WTC11 (cell line): ENCODE data around the gene HERC2. TPM values are rescaled to one million over a fixed set of nuclear protein-coding genes. Genes with fewer than 3 reads are reported as not detected.

ENCODE experiments used
- ATAC-seq: fragments of 200-7000 bp; cut with Tn5 transposase; 2 replicates; pipeline ENCODE4 v1.10.0; 2021; ENCODE audit warnings: mild to moderate bottlenecking, moderate library complexity
- CTCF ChIA-PET: fragments of 300-600 bp; sonication (Branson Sonifier 250); formaldehyde crosslinking; loops from one replicate; lab custom pipeline; 2021; ENCODE audit warnings: antibody characterized with exemption; lab: Charles Lee
- POLR2A ChIA-PET: fragments of 350-600 bp; sonication (Branson Sonifier 250); formaldehyde crosslinking; loops from one replicate; lab custom pipeline; 2021; ENCODE audit warnings: antibody characterized with exemption; lab: Charles Lee
- DNase-seq: peaks from one replicate; pipeline ENCODE4 v3.0.0; 2021; ENCODE audit warnings: low spot score
- H3K27ac Mint-ChIP-seq: 2 replicates; pipeline ENCODE4 v1.8.0; 2021; ENCODE audit warnings: mixed read lengths
- H3K27me3 Mint-ChIP-seq: 2 replicates; pipeline ENCODE4 v1.8.0; 2021; ENCODE audit warnings: low read depth, mild to moderate bottlenecking, moderate library complexity, mixed read lengths
- H3K36me3 Mint-ChIP-seq: 2 replicates; pipeline ENCODE4 v1.8.0; 2021; ENCODE audit warnings: mixed read lengths
- H3K4me1 Mint-ChIP-seq: 2 replicates; pipeline ENCODE4 v1.8.0; 2022; ENCODE audit warnings: mixed read lengths
- H3K4me3 Mint-ChIP-seq: 2 replicates; pipeline ENCODE4 v1.8.0; 2021; ENCODE audit warnings: mild to moderate bottlenecking, moderate library complexity, mixed read lengths
- H3K9me3 Mint-ChIP-seq: 2 replicates; pipeline ENCODE4 v1.8.0; 2021; ENCODE audit warnings: mixed read lengths
- CREM ChIP-seq: sonication (generic); formaldehyde crosslinking; IDR thresholded peaks from 2 replicates; pipeline ENCODE4 v1.8.1; 2022; ENCODE audit warnings: mild to moderate bottlenecking, missing genetic modification reagents, moderate library complexity
- FOXP1 ChIP-seq: sonication (generic); formaldehyde crosslinking; IDR thresholded peaks from 2 replicates; pipeline ENCODE4 v1.8.0; 2022; ENCODE audit warnings: missing genetic modification reagents, mild to moderate bottlenecking, moderate library complexity, borderline replicate concordance
- NFYB ChIP-seq: sonication (generic); formaldehyde crosslinking; conservative IDR thresholded peaks from 2 replicates; pipeline ENCODE4 v1.8.0; 2022; ENCODE audit warnings: low read depth, missing genetic modification reagents
- OVOL2 ChIP-seq: fragments of 250-450 bp; sonication (Bioruptor Pico); IDR thresholded peaks from 2 replicates; pipeline ENCODE4 v1.9.0; 2021; ENCODE audit warnings: mild to moderate bottlenecking, borderline replicate concordance
- PRRX2 ChIP-seq: fragments of 250-450 bp; sonication (Bioruptor Pico); IDR thresholded peaks from 2 replicates; pipeline ENCODE4 v1.8.0; 2021; ENCODE audit warnings: mild to moderate bottlenecking
- RELA ChIP-seq: sonication (generic); formaldehyde crosslinking; IDR thresholded peaks from 2 replicates; pipeline ENCODE4 v1.8.1; 2022; ENCODE audit warnings: missing genetic modification reagents, mild to moderate bottlenecking, borderline replicate concordance
- SOX15 ChIP-seq: fragments of 250-450 bp; sonication (Bioruptor Pico); IDR thresholded peaks from 2 replicates; pipeline ENCODE4 v1.9.0; 2021; ENCODE audit warnings: mild to moderate bottlenecking
- SP1 ChIP-seq: sonication (generic); formaldehyde crosslinking; conservative IDR thresholded peaks from 2 replicates; pipeline ENCODE4 v1.8.1; 2022; ENCODE audit warnings: missing genetic modification reagents
- TCF7 ChIP-seq: sonication (generic); formaldehyde crosslinking; IDR thresholded peaks from 2 replicates; pipeline ENCODE4 v1.8.0; 2022; ENCODE audit warnings: mild to moderate bottlenecking, low read depth, missing genetic modification reagents, moderate library complexity
- TEAD4 ChIP-seq: sonication (generic); formaldehyde crosslinking; IDR thresholded peaks from 2 replicates; pipeline ENCODE4 v1.8.0; 2022; ENCODE audit warnings: mild to moderate bottlenecking, missing genetic modification reagents
- ZNF121 ChIP-seq: sonication (generic); formaldehyde crosslinking; IDR thresholded peaks from 2 replicates; pipeline ENCODE4 v1.8.0; 2023; ENCODE audit warnings: missing genetic modification reagents
- ZNF263 ChIP-seq: sonication (generic); formaldehyde crosslinking; IDR thresholded peaks from 2 replicates; pipeline ENCODE4 v1.8.1; 2022; ENCODE audit warnings: low read depth, mild to moderate bottlenecking, moderate library complexity, missing genetic modification reagents
- ZNF317 ChIP-seq: sonication (generic); formaldehyde crosslinking; IDR thresholded peaks from 2 replicates; pipeline ENCODE4 v1.8.1; 2023; ENCODE audit warnings: low read depth, mild to moderate bottlenecking, moderate library complexity, missing genetic modification reagents, borderline replicate concordance
- ZNF416 ChIP-seq: fragments of 250-450 bp; sonication (Bioruptor Pico); IDR thresholded peaks from 2 replicates; pipeline ENCODE4 v1.9.0; 2021; ENCODE audit warnings: mild to moderate bottlenecking, inconsistent platforms
- total RNA-seq: library from RNA; stranded (reverse); gene quantifications from 3 replicates; pipeline ENCODE4 v1.2.3, GENCODE V29; 2021
- TF ChIP-seq, protein P1 (sequence below): sonication (generic); formaldehyde crosslinking; IDR thresholded peaks from 2 replicates; pipeline ENCODE4 v1.8.1; 2022; ENCODE audit warnings: mild to moderate bottlenecking, moderate library complexity, missing genetic modification reagents
- TF ChIP-seq, protein P2 (sequence below): sonication (generic); formaldehyde crosslinking; IDR thresholded peaks from 2 replicates; pipeline ENCODE4 v1.8.1; 2022; ENCODE audit warnings: missing genetic modification reagents, borderline replicate concordance
- TF ChIP-seq, protein P3 (sequence below): sonication (generic); formaldehyde crosslinking; IDR thresholded peaks from 2 replicates; pipeline ENCODE4 v1.8.0; 2022; ENCODE audit warnings: mild to moderate bottlenecking, missing genetic modification reagents
- TF ChIP-seq, protein P4 (sequence below): fragments of 250-450 bp; sonication (Bioruptor Pico); IDR thresholded peaks from 2 replicates; pipeline ENCODE4 v1.9.0; 2021; ENCODE audit warnings: mild to moderate bottlenecking
- TF ChIP-seq, protein P5 (sequence below): sonication (generic); formaldehyde crosslinking; IDR thresholded peaks from 2 replicates; pipeline ENCODE4 v1.8.1; 2023; ENCODE audit warnings: mild to moderate bottlenecking, missing genetic modification reagents, borderline replicate concordance
- TF ChIP-seq, protein P6 (sequence below): sonication (generic); formaldehyde crosslinking; IDR thresholded peaks from 2 replicates; pipeline ENCODE4 v1.8.1; 2023; ENCODE audit warnings: mild to moderate bottlenecking, missing genetic modification reagents
- TF ChIP-seq, protein P7 (sequence below): fragments of 250-450 bp; sonication (Bioruptor Pico); IDR thresholded peaks from 2 replicates; pipeline ENCODE4 v1.9.0; 2021; ENCODE audit warnings: moderate library complexity, mild to moderate bottlenecking, inconsistent platforms, borderline replicate concordance

Gene HERC2
- total RNA-seq, 1 experiment from 2014 or later = 81.5 TPM

DNA sequence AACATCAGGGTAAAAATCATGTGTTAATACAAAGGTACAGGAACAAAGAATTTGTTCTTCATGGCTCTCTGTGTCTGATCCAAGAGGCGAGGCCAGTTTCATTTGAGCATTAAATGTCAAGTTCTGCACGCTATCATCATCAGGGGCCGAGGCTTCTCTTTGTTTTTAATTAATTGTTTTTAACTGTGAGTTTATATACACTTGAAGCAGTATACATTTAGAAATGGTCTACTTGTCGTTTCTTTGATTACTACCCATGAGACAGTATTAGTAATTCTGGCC is 201.7 kb downstream of the HERC2 start:
- H3K36me3 Mint-ChIP-seq = peaks cover 68% of the 10 kb centered on the region
- DNase-seq (no peak), ATAC-seq (no peak)
- H3K27me3 Mint-ChIP-seq = no peaks in the 10 kb centered on the region
- no peak for TF ChIP-seq FOXP1 (CRISPR knock-in tag)
- TF ChIP-seq, protein P1, sequence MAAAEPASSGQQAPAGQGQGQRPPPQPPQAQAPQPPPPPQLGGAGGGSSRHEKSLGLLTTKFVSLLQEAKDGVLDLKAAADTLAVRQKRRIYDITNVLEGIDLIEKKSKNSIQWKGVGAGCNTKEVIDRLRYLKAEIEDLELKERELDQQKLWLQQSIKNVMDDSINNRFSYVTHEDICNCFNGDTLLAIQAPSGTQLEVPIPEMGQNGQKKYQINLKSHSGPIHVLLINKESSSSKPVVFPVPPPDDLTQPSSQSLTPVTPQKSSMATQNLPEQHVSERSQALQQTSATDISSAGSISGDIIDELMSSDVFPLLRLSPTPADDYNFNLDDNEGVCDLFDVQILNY (CRISPR knock-in tag) = no peak
- no peak for TF ChIP-seq TCF7 (CRISPR knock-in tag)
- TF ChIP-seq ZNF121 (CRISPR knock-in tag) = no peak
- CTCF ChIA-PET = no interaction called here
- H3K27ac Mint-ChIP-seq = no peak overlapping the region
- H3K4me3 Mint-ChIP-seq = no peak overlapping the region
- no peaks in the 10 kb centered on the region for H3K4me1 Mint-ChIP-seq
- H3K9me3 Mint-ChIP-seq = no peaks in the 10 kb centered on the region
- POLR2A ChIA-PET = no interaction called here

DNA sequence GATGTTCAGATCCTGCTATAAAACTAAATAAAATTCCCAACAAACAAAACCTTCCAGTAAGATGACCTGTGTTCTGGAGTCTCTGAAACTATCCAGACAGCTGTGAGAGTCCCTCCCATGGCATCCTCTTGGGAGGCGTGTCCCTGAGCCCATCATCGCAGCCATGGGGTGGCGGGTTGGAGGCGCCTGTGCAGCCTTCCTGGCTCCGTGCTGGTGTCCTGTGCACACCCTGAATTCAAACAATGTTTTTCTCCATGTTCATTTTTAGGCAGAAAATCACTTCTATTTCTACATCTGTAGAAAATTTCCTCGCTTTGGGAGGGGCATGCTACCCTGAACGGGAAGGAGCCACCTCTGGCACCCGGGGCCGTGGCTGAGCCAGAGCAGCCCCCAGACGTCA is 203.4 kb downstream of the HERC2 start:
- ChIA-PET CTCF (interaction anchor here (1.8 kb wide), 1 partner anchor 8 kb away, joined by 6 read pairs; no protein-coding TSS in a partner anchor), POLR2A (no interaction called here)
- Mint-ChIP-seq H3K36me3 (peaks cover 71% of the 10 kb centered on the region), H3K27me3 (no peaks in the 10 kb centered on the region), H3K4me3 (no peak overlapping the region), H3K9me3 (no peaks in the 10 kb centered on the region), H3K4me1 (no peaks in the 10 kb centered on the region), H3K27ac (no peak overlapping the region)
- DNase-seq (no peak), ATAC-seq (no peak)
- TF ChIP-seq OVOL2 (CRISPR knock-in tag) (no peak), SP1 (no peak), PRRX2 (no peak), SOX15 (CRISPR knock-in tag) (no peak), ZNF263 (CRISPR knock-in tag) (no peak), ZNF416 (CRISPR knock-in tag) (no peak), NFYB (CRISPR knock-in tag) (no peak), ZNF317 (CRISPR knock-in tag) (no peak), RELA (no peak), TEAD4 (no peak), CREM (no peak)
- TF ChIP-seq, protein P2, sequence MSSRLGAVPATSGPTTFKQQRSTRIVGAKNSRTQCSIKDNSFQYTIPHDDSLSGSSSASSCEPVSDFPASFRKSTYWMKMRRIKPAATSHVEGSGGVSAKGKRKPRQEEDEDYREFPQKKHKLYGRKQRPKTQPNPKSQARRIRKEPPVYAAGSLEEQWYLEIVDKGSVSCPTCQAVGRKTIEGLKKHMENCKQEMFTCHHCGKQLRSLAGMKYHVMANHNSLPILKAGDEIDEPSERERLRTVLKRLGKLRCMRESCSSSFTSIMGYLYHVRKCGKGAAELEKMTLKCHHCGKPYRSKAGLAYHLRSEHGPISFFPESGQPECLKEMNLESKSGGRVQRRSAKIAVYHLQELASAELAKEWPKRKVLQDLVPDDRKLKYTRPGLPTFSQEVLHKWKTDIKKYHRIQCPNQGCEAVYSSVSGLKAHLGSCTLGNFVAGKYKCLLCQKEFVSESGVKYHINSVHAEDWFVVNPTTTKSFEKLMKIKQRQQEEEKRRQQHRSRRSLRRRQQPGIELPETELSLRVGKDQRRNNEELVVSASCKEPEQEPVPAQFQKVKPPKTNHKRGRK (CRISPR knock-in tag) = no peak
- TF ChIP-seq, protein P3, sequence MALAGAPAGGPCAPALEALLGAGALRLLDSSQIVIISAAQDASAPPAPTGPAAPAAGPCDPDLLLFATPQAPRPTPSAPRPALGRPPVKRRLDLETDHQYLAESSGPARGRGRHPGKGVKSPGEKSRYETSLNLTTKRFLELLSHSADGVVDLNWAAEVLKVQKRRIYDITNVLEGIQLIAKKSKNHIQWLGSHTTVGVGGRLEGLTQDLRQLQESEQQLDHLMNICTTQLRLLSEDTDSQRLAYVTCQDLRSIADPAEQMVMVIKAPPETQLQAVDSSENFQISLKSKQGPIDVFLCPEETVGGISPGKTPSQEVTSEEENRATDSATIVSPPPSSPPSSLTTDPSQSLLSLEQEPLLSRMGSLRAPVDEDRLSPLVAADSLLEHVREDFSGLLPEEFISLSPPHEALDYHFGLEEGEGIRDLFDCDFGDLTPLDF (CRISPR knock-in tag) = no peak
- TF ChIP-seq, protein P4, sequence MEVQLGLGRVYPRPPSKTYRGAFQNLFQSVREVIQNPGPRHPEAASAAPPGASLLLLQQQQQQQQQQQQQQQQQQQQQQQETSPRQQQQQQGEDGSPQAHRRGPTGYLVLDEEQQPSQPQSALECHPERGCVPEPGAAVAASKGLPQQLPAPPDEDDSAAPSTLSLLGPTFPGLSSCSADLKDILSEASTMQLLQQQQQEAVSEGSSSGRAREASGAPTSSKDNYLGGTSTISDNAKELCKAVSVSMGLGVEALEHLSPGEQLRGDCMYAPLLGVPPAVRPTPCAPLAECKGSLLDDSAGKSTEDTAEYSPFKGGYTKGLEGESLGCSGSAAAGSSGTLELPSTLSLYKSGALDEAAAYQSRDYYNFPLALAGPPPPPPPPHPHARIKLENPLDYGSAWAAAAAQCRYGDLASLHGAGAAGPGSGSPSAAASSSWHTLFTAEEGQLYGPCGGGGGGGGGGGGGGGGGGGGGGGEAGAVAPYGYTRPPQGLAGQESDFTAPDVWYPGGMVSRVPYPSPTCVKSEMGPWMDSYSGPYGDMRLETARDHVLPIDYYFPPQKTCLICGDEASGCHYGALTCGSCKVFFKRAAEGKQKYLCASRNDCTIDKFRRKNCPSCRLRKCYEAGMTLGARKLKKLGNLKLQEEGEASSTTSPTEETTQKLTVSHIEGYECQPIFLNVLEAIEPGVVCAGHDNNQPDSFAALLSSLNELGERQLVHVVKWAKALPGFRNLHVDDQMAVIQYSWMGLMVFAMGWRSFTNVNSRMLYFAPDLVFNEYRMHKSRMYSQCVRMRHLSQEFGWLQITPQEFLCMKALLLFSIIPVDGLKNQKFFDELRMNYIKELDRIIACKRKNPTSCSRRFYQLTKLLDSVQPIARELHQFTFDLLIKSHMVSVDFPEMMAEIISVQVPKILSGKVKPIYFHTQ = no peak
- TF ChIP-seq, protein P1 (CRISPR knock-in tag) = no peak
- TF ChIP-seq, protein P5, sequence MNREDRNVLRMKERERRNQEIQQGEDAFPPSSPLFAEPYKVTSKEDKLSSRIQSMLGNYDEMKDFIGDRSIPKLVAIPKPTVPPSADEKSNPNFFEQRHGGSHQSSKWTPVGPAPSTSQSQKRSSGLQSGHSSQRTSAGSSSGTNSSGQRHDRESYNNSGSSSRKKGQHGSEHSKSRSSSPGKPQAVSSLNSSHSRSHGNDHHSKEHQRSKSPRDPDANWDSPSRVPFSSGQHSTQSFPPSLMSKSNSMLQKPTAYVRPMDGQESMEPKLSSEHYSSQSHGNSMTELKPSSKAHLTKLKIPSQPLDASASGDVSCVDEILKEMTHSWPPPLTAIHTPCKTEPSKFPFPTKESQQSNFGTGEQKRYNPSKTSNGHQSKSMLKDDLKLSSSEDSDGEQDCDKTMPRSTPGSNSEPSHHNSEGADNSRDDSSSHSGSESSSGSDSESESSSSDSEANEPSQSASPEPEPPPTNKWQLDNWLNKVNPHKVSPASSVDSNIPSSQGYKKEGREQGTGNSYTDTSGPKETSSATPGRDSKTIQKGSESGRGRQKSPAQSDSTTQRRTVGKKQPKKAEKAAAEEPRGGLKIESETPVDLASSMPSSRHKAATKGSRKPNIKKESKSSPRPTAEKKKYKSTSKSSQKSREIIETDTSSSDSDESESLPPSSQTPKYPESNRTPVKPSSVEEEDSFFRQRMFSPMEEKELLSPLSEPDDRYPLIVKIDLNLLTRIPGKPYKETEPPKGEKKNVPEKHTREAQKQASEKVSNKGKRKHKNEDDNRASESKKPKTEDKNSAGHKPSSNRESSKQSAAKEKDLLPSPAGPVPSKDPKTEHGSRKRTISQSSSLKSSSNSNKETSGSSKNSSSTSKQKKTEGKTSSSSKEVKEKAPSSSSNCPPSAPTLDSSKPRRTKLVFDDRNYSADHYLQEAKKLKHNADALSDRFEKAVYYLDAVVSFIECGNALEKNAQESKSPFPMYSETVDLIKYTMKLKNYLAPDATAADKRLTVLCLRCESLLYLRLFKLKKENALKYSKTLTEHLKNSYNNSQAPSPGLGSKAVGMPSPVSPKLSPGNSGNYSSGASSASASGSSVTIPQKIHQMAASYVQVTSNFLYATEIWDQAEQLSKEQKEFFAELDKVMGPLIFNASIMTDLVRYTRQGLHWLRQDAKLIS (CRISPR knock-in tag) = no peak
- TF ChIP-seq, protein P6, sequence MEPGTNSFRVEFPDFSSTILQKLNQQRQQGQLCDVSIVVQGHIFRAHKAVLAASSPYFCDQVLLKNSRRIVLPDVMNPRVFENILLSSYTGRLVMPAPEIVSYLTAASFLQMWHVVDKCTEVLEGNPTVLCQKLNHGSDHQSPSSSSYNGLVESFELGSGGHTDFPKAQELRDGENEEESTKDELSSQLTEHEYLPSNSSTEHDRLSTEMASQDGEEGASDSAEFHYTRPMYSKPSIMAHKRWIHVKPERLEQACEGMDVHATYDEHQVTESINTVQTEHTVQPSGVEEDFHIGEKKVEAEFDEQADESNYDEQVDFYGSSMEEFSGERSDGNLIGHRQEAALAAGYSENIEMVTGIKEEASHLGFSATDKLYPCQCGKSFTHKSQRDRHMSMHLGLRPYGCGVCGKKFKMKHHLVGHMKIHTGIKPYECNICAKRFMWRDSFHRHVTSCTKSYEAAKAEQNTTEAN = no peak
- TF ChIP-seq, protein P7, sequence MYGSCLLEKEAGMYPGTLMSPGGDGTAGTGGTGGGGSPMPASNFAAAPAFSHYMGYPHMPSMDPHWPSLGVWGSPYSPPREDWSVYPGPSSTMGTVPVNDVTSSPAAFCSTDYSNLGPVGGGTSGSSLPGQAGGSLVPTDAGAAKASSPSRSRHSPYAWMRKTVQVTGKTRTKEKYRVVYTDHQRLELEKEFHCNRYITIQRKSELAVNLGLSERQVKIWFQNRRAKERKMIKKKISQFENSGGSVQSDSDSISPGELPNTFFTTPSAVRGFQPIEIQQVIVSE (CRISPR knock-in tag) = no peak
